ENCODE data around the gene NEUROD4. TPM values are rescaled to one million over a fixed set of nuclear protein-coding genes. Genes with fewer than 3 reads are reported as not detected.

Gene NEUROD4
- polyA plus RNA-seq, 4 donors: not detected

DNA sequence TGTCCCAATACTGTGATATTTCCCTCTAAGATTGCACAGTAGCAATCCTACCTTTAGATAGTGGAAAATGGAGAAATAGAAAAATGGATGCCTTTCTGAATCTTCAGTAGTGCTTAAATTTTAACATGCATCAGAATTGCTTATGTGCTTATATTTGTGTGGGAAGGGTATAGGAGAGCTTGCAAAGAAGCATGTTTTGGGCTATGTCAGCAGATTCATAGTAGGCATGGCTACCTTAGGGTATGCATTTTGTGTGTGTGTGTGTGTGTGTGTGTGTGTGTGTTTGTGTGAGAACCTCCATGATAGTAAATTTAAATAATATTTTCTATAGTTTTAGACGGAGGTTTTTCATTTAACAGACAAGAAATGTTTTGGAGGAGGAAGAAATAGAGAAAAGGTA, 38.3 kb downstream of the NEUROD4 start:
- no peak for DNase-seq (ENCODE audit: low read depth in 4 of 4, low spot score in 3 of 4)

DNA sequence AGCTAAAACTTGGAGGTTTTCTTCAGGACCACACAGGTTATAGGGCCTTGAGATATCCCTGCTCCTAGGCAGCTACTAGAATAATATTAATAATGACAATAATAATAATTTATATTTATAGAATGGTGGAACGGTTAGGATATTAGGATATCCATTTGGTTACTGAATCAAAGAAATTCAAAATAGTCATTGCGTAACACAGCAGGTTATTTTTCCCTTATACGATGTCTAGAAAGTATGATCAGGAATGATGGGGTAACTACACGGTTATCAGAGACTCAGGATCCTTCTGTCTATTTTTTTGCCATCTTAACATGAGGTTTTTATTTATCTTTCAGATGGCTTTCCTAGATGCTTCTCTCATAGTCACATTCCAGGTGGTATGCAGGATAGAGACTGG, 39.0 kb downstream of the NEUROD4 start:
- no peak for DNase-seq (ENCODE audit: low read depth in 4 of 4, low spot score in 3 of 4)

DNA sequence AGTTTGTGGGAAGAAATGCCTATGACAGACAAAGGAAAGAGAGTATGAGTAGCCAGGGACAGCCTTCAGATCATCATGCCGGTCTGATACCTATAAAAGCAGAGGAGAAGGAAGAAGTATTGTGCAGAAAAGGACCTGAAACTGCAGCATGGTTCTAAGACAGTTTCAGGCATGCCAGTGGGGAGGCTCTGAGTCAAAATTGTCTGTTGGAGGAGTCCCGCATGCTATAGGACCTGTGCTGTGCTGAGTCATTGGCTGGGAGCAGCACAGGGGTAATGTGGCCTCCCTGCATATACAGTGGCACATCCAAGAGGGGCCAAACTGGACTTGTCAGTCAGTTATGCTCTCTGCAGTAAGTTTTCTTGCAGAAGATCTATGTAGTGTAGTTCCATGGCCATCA, 40.7 kb downstream of the NEUROD4 start:
- no peak for DNase-seq (ENCODE audit: low read depth in 4 of 4, low spot score in 3 of 4)

DNA sequence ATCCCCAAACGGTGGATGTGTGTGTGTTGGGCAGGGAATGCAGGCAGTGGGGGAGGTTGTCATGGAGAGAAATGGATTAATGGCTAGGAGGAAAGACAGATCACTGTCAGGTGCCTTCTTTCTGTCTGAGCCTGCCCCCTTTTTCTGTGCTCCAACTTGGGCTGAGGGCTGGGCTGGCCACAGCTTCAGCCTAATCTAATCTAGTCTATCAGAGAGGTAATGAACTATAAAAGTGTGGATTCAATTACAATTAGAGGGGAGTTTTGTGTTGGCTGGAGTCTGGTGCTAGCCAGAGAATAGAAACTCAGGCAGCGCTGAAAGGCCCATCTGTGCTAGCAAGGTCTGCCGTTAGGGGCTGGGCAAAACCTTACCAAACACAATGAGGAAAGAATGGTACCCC, 41.2 kb downstream of the NEUROD4 start:
- no peak for DNase-seq (ENCODE audit: low read depth in 4 of 4, low spot score in 3 of 4)

DNA sequence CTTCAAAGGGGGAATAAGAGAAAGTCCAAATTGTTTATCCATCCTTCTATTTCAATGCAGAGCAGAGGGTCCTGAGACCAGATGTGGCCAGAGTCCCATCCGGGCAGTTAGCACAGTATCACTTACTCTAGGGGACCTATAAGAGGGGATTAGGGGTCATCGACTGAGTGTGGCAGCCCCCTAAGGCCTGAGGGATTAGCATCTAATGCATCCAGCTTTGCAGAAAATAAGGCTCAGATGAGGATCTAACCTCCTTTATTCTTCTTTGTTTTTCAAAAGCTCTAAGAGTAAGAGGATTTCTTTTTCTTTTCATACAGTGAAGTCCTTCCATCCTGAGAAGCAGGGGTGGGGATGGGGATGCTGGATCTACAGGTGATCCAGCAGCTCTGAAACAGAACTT, 43.5 kb downstream of the NEUROD4 start:
- no peak for DNase-seq (ENCODE audit: low read depth in 4 of 4, low spot score in 3 of 4)

DNA sequence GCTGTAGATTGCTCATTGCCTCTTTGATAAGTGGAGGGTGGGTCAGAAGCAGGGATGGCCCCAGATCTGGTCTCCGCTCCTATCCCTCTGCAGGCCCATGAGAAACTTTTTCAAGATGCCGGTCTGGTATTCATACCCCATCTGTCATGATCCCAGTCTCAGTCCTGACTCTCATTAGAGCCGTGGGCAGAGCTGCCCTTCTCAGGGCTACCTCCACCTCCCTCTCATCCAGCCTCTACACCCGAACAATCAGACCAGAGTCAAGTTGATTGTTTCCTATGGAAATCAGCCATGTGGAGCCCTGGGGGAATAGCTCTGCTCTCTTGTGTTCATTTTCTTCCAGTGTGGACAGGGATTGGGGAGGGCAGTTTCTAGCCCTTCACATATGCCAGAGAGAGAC, 45.8 kb downstream of the NEUROD4 start:
- DNase-seq (ENCODE audit: low read depth in 4 of 4, low spot score in 3 of 4): no peak

DNA sequence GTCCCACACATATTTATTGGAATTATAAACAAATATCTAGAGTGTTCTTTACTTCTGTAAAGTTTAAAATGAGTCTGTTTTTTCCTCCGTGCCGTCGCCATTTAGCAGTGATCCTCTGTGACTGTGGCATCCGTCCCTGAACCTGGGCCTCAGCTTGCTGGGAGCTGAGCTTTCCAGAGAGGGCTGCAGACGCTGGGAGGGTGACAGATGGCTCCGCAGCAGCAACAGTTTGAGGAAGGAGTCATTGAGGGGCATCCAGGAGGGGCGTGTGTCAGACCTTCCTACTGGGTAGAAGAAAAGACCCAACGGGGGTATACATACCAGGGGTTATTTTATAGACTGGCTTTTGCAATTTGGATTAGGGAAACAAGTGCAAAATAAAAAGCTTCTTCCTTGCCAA, 47.9 kb downstream of the NEUROD4 start:
- DNase-seq (ENCODE audit: low read depth in 4 of 4, low spot score in 3 of 4): no peak

DNA sequence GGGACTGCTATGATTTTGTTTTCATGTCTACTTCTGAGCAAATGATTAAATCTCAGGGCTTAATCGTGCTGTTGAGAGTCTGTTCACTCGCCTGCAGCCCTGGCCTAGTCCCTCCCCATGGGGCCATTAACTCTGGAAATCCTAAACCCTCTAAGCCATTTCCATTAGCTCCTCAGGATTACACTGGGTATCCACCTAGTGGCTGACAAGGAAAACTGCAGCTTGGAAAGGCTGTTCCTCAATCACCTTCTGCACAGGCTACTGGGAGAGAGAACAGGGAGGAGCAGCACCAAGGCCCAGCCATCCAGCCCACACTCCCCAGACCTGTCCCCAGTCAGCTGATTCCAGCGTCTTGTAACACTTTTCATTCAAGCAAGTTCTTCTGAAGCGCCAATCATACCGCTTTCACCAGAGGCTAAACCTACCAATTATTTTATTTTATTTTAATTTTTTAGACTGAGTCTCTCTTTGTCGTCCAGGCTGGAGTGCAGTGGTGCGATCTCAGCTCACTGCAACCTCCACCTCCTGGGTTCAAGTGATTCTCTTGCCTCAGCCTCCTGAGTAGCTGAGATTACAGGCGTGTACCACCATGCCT, 48.7 kb downstream of the NEUROD4 start:
- DNase-seq (ENCODE audit: low read depth in 4 of 4, low spot score in 3 of 4): peak; percentile 9 to 25 (median 17)

DNA sequence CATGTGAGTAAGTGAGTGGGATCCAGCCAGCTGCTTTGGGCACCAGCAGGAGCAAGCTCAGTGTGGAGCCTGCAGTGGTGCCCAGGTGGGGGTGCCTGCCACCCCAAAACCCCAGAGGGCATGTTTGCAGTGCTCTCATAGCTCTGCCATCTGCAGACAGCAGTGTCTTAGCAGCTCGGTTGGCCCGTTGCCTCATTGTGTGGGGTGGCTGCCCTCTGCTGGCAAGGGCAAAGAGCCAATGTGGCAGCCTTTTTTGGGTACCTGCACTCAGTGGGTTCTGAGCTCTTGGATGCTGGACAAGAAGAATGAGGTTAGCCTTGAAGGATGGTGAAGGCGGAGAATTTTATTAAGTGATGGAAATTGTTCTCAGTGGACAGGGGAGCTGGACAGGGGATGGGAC, 52.3 kb downstream of the NEUROD4 start:
- DNase-seq (ENCODE audit: low read depth in 4 of 4, low spot score in 3 of 4): no peak

DNA sequence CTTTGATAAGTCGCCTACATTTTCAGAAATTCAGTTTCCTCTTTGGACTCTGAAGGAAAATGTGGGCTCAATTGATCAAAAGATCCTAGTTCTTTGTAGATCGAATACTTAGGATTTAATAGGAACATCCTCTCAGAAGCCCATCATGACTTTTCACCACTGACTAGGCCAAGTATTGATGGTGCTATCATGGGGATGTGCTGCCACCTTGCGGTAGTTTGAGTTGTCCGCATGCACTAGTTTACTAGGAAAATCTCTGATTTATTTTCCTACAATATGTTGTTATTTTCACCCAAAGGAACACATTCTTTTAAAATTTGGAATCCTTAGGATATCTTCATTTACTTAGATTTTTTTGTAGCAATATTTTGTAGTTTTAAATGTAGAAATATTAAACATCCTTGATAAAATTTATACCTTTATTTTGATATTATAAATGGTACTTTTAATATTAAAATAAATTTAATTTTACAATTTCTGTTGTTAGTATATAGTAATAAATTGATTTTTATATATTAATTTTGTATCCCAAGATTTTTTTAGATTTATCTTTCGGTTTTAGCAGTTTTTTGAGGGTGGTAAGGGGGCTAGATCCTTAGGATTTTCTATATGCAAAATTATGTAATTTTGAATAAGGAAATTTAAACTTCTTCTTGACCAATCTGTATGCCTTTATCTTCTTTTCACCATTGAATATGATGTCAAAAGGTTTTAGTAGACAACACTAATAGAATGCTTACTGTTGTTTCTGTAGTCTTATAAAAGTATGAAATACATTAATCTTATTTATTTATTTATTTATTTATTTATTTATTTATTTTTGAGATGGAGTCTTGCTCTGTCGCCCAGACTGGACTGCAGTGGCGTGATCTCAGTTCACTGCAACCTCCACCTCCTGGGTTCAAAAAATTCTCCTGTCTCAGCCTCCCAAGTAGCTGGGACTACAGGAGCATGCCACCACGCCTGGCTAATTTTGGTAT, 53.6 kb downstream of the NEUROD4 start:
- DNase-seq (ENCODE audit: low read depth in 4 of 4, low spot score in 3 of 4): peak; percentile 33 to 59 (median 54)

DNA sequence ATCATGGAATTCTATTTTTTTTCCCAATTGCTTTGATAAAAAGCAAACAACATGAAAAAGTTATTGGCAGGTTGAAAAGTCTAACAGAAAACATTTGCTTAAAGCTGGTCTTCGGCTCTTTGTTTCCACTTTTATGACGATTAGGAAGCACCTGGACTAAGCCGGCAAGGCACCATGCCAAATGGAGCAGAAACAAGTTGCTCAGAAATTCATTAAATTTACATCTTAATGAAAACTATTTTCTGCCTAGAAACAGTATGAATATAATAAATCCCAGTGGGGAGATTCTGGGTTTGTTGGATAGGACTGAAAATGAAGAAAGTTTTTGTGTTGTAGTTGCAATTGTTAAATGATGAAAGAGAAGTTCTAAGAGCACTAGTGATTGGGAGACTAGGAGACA, 55.0 kb downstream of the NEUROD4 start:
- DNase-seq (ENCODE audit: low read depth in 4 of 4, low spot score in 3 of 4): no peak

Other genes with a start within 250 kb of the NEUROD4 start
- not detected for gene MUCL1, start 165.5 kb upstream of the NEUROD4 start, polyA plus RNA-seq (ENCODE audit: insufficient read length in 4 of 4)
- 1 to 10 TPM in 1 of 4 donors, under 1 TPM in 3; 0.18 to 1.1 (median 0.30) TPM for gene TESPA1, start 35.2 kb upstream of the NEUROD4 start, polyA plus RNA-seq (ENCODE audit: insufficient read length in 4 of 4)
- not detected for gene OR9K2, start 106.4 kb downstream of the NEUROD4 start, polyA plus RNA-seq (ENCODE audit: insufficient read length in 4 of 4)
- not detected for gene OR10A7, start 201.1 kb downstream of the NEUROD4 start, polyA plus RNA-seq (ENCODE audit: insufficient read length in 4 of 4)
- gene OR6C74, start 224.6 kb downstream of the NEUROD4 start, polyA plus RNA-seq (ENCODE audit: insufficient read length in 4 of 4): not detected